Glutamatergic neuron (in vitro differentiated cells): ENCODE results near the gene CASK. TPM values are rescaled to one million over a fixed set of nuclear protein-coding genes. Genes with fewer than 3 reads are reported as not detected.

Source experiments
- DNase-seq: peaks from one replicate; pipeline ENCODE4 v3.0.0; 2022
- H3K27ac Mint-ChIP-seq: one replicate; pipeline ENCODE4 v1.8.0; 2020; ENCODE audit warnings: mild to moderate bottlenecking, mixed read lengths, inconsistent platforms; ENCODE audit not compliant: unreplicated experiment
- H3K27me3 Mint-ChIP-seq: one replicate; pipeline ENCODE4 v1.8.0; 2020; ENCODE audit warnings: mild to moderate bottlenecking, moderate library complexity, mixed read lengths, inconsistent platforms; ENCODE audit not compliant: unreplicated experiment
- H3K36me3 Mint-ChIP-seq: one replicate; pipeline ENCODE4 v1.8.0; 2020; ENCODE audit warnings: mild to moderate bottlenecking, mixed read lengths, inconsistent platforms; ENCODE audit not compliant: unreplicated experiment
- H3K4me1 Mint-ChIP-seq: one replicate; pipeline ENCODE4 v1.8.0; 2020; ENCODE audit warnings: mild to moderate bottlenecking, low read depth, mixed read lengths, inconsistent platforms; ENCODE audit not compliant: unreplicated experiment
- H3K4me3 Mint-ChIP-seq: one replicate; pipeline ENCODE4 v1.8.0; 2020; ENCODE audit warnings: mild to moderate bottlenecking, mixed read lengths, inconsistent platforms; ENCODE audit not compliant: unreplicated experiment
- H3K9me3 Mint-ChIP-seq: one replicate; pipeline ENCODE4 v1.8.0; 2020; ENCODE audit warnings: mild to moderate bottlenecking, moderate library complexity, mixed read lengths, inconsistent platforms; ENCODE audit not compliant: unreplicated experiment
- total RNA-seq: library from RNA; stranded (reverse); fragmentation: NEBNext Ultra II Directional; extraction: Animal tissue kit (Norgen Biotek cat#: 25700); gene quantifications from one replicate; pipeline ENCODE4 v1.2.1, GENCODE V29; 2021; ENCODE audit not compliant: unreplicated experiment
- TF ChIP-seq, protein P1 (sequence below): fragments of 200-600 bp; sonication (generic); IDR thresholded peaks from one replicate; pipeline ENCODE4 v1.5.0; 2021; ENCODE audit not compliant: partially characterized antibody, unreplicated experiment

The CASK gene
- total RNA-seq, 1 donor from 2014 or later: 173 TPM

DNA sequence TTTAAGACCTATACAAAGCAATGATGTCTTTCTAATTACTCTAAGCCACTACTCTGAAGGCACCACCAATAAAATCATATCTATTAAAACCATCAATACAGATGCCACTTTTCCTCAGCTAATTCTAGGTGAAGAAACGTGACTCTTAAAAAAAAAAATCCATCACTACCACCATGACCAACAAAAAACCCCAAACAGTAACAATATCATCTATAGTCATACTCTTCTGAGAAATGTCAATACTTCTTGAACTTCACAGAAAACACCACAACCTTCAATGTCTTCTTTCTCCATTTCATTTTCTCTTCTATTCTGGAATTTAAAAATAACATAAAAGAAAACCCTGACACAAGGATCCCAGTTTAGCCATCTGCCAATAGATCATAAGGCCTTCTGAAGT, 35.7 kb downstream of the CASK start:
- Mint-ChIP-seq H3K4me1 (peaks cover 6% of the 10 kb centered on the region), H3K27ac (no peak overlapping the region), H3K36me3 (no peaks in the 10 kb centered on the region), H3K9me3 (no peaks in the 10 kb centered on the region), H3K4me3 (no peak overlapping the region), H3K27me3 (no peaks in the 10 kb centered on the region)
- DNase-seq: no peak
- TF ChIP-seq, protein P1, sequence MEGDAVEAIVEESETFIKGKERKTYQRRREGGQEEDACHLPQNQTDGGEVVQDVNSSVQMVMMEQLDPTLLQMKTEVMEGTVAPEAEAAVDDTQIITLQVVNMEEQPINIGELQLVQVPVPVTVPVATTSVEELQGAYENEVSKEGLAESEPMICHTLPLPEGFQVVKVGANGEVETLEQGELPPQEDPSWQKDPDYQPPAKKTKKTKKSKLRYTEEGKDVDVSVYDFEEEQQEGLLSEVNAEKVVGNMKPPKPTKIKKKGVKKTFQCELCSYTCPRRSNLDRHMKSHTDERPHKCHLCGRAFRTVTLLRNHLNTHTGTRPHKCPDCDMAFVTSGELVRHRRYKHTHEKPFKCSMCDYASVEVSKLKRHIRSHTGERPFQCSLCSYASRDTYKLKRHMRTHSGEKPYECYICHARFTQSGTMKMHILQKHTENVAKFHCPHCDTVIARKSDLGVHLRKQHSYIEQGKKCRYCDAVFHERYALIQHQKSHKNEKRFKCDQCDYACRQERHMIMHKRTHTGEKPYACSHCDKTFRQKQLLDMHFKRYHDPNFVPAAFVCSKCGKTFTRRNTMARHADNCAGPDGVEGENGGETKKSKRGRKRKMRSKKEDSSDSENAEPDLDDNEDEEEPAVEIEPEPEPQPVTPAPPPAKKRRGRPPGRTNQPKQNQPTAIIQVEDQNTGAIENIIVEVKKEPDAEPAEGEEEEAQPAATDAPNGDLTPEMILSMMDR: no peak

DNA sequence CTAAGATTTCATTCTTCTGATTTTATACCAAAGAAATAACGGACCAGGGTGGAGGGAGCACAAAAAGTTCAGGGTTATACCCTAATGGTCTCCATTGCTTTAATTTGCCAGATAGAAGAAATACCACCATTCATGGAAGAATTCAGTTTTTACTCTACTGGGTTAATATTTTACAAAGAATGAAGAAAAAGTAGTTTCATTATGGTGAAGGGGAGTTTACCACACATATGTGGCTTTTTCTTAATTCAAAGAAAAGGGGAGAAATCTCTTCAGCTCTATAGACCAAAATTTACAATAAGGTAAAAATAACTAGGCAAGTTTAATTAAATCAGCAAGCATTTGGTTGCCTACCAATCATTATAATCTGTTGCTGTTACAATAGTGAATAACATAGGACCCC, 37.6 kb downstream of the CASK start:
- no peaks in the 10 kb centered on the region for H3K27me3 Mint-ChIP-seq

DNA sequence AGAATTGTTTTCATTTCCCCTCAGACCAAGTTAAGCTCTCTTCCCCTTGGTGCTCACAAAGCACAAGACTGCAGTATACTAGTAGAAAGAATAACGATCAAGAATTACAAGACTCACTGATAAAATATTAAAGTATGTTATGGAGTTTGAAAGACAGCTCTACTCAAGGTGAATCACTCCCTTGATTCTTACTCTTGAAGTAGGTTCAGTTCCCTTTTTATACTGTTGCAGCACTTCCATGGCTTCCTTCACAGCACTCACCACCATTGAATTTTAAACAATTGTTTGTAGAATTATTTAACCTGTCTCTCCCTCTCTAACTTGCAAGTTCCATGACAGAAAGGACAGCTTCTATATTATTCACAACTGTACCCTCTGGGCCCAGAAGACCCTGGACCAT, 42.2 kb downstream of the CASK start:
- Mint-ChIP-seq H3K27ac (no peak overlapping the region), H3K9me3 (no peaks in the 10 kb centered on the region), H3K27me3 (no peaks in the 10 kb centered on the region), H3K4me3 (no peak overlapping the region), H3K36me3 (no peaks in the 10 kb centered on the region), H3K4me1 (peaks cover 3% of the 10 kb centered on the region)
- TF ChIP-seq, protein P1: no peak
- DNase-seq: no peak

More for the DNA sequence above, 37.6 kb downstream of the CASK start:
- no peak overlapping the region for H3K4me3 Mint-ChIP-seq
- H3K36me3 Mint-ChIP-seq: no peaks in the 10 kb centered on the region
- TF ChIP-seq, protein P1: no peak
- DNase-seq: no peak
- no peak overlapping the region for H3K27ac Mint-ChIP-seq
- no peaks in the 10 kb centered on the region for H3K9me3 Mint-ChIP-seq
- peaks cover 6% of the 10 kb centered on the region for H3K4me1 Mint-ChIP-seq

DNA sequence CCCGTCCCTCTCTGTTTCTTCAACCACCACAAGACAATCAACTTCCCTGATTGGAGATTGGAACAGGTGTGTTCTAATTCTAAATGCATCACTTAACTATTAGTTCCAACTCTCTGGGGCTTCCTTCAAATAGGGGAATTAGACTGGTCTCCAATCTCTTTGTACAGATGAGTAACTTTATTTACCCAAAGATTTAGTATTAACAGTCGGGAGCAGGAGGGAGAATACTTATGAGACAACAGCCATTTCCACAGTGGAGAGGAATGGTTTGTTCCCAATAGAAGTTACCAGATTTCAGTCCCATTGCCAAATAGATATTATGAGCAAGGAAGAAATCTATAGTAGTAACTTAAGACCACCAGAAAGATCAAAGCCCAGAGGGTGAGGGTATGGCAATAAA, 46.2 kb downstream of the CASK start:
- Mint-ChIP-seq H3K4me3 (no peak overlapping the region), H3K4me1 (peaks cover 3% of the 10 kb centered on the region), H3K36me3 (no peaks in the 10 kb centered on the region), H3K27ac (no peak overlapping the region), H3K9me3 (no peaks in the 10 kb centered on the region), H3K27me3 (no peaks in the 10 kb centered on the region)
- TF ChIP-seq, protein P1: no peak
- DNase-seq: no peak

DNA sequence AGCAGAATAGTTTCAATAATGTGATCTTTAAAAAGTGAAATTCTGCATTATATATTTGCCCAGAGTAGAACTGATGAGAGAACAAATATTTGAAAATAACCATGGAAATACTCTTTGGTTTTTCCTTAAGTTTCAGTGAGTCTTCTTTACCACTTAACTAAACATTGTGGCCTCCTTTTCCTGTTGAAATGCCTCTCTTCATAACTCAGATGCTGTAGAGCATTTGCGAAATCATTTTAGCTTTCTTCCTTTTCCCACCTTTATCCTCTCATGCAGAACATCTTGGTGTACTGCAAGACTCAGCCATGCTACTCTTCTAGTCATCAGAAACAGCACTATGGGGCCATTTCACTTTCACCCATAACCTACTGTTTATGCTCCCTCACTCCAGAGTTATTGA, 48.2 kb downstream of the CASK start:
- TF ChIP-seq, protein P1: no peak
- Mint-ChIP-seq H3K36me3 (no peaks in the 10 kb centered on the region), H3K27me3 (no peaks in the 10 kb centered on the region), H3K4me1 (peaks cover 3% of the 10 kb centered on the region), H3K4me3 (no peak overlapping the region), H3K9me3 (no peaks in the 10 kb centered on the region), H3K27ac (no peak overlapping the region)
- no peak for DNase-seq
